Measurements from ENCODE around the gene BICRAL. TPM values are rescaled to one million over a fixed set of nuclear protein-coding genes. Genes with fewer than 3 reads are reported as not detected.

The BICRAL gene
- total and polyA plus RNA-seq, 9 of the 15 experiments (the other 6 are each of a cell fraction or from before 2014, with no cell fraction given) = 1.2 to 11.9 (median 5.6) TPM

- peak; percentile 86 for TF ChIP-seq CREB1 (IDR thresholded peaks at IDR 0.05)
- peak; percentile 52 for TF ChIP-seq CREB1 (CRISPR knock-in tag; IDR thresholded peaks at IDR 0.05)
- no peak for TF ChIP-seq ZNF695 (CRISPR knock-in tag; IDR thresholded peaks at IDR 0.05)
- peak; percentile 74; the same call in 1 of the 2 replicates for TF ChIP-seq ZNF609 (CRISPR knock-in tag; IDR thresholded peaks at IDR 0.05; ENCODE audit: borderline replicate concordance)
- TF ChIP-seq KLF13 (tag; IDR thresholded peaks at IDR 0.05; ENCODE audit: borderline replicate concordance, low read depth) = no peak
- TF ChIP-seq DACH1 (IDR thresholded peaks at IDR 0.05; ENCODE audit: partially characterized antibody) = no peak
- TF ChIP-seq CSDE1 (IDR thresholded peaks at IDR 0.05) = peak in 1 of 2 experiments; percentile 58; a peak in 1 of 4 replicates
- TF ChIP-seq NFXL1 (CRISPR knock-in tag; IDR thresholded peaks at IDR 0.05) = no peak
- no peak for TF ChIP-seq ZNF395 (CRISPR knock-in tag; IDR thresholded peaks at IDR 0.05)
- TF ChIP-seq XRCC3 (IDR thresholded peaks at IDR 0.05) = no peak
- 0 out of 2 replicates have a peak, but pooled peaks have one; percentile 38 for TF ChIP-seq ZBTB12 (CRISPR knock-in tag; IDR thresholded peaks at IDR 0.05)
- no peak for TF ChIP-seq ZNF280A (IDR thresholded peaks at IDR 0.05; ENCODE audit: low read depth, partially characterized antibody)
- no peak for TF ChIP-seq ZNF232 (CRISPR knock-in tag; IDR thresholded peaks at IDR 0.05)
- no peak for TF ChIP-seq SIRT6 (IDR thresholded peaks at IDR 0.05; ENCODE audit: low read depth, low read length)
- TF ChIP-seq HINFP (tag; conservative IDR thresholded peaks at IDR 0.05; ENCODE audit: low read depth) = no peak
These were observed 36.0 kb upstream of the BICRAL start, which contains the start of gene TBCC (continued) for GRCh38 chr6:42745640-42746462.

Data from K562 (cell line).